Measurements from ENCODE around the gene TMEM86B.
"Not testable (repeated sequence)": the region's sequence is repeated elsewhere in the genome, so short reads cannot be mapped to it uniquely, and the experiment has no call there.

The TMEM86B gene

GRCh38 chr19:55241935-55242464 lies 13.4 kb upstream of the TMEM86B start:
- DNase-seq (ENCODE audit: low read depth): no peak

- no peak for DNase-seq (ENCODE audit: low read depth)
Observed at GRCh38 chr19:55241143-55241934, 12.8 kb upstream of the TMEM86B start.

GRCh38 chr19:55240713-55241020 lies 12.1 kb upstream of the TMEM86B start:
- DNase-seq (ENCODE audit: low read depth): no peak

- no peak for DNase-seq (ENCODE audit: low read depth)
Observed at GRCh38 chr19:55239004-55239403, 10.4 kb upstream of the TMEM86B start.

- DNase-seq (ENCODE audit: low read depth): no peak
Observed at GRCh38 chr19:55238030-55238429, 9.5 kb upstream of the TMEM86B start.

GRCh38 chr19:55232986-55233385 lies 4.4 kb upstream of the TMEM86B start:
- DNase-seq (ENCODE audit: low read depth): no peak

- no peak for DNase-seq (ENCODE audit: low read depth)
Observed at GRCh38 chr19:55232286-55232602, 3.7 kb upstream of the TMEM86B start.

- no peak for DNase-seq (ENCODE audit: low read depth)
Observed at GRCh38 chr19:55231391-55232285, 3.1 kb upstream of the TMEM86B start.

GRCh38 chr19:55230780-55231179 lies 2.2 kb upstream of the TMEM86B start:
- no peak for DNase-seq (ENCODE audit: low read depth)

- DNase-seq (ENCODE audit: low read depth): no peak
Observed at GRCh38 chr19:55230329-55230728, 1.8 kb upstream of the TMEM86B start.

- no peak for DNase-seq (ENCODE audit: low read depth)
Observed at GRCh38 chr19:55229789-55230182, 1.2 kb upstream of the TMEM86B start.

- DNase-seq (ENCODE audit: low read depth): no peak
Observed at GRCh38 chr19:55229145-55229788, 704 bp upstream of the TMEM86B start.

- no peak for DNase-seq (ENCODE audit: low read depth)
Observed at GRCh38 chr19:55228015-55228391, 560 bp downstream of the TMEM86B start.

GRCh38 chr19:55227241-55228014 lies 1.1 kb downstream of the TMEM86B start:
- DNase-seq (ENCODE audit: low read depth): no peak

GRCh38 chr19:55226788-55227187 lies 1.8 kb downstream of the TMEM86B start:
- DNase-seq (ENCODE audit: low read depth): no peak

GRCh38 chr19:55226273-55226672 lies 2.3 kb downstream of the TMEM86B start:
- DNase-seq (ENCODE audit: low read depth): no peak

- DNase-seq (ENCODE audit: low read depth): no peak
Observed at GRCh38 chr19:55225415-55225958, 3.1 kb downstream of the TMEM86B start.

- not testable (repeated sequence) for DNase-seq (ENCODE audit: low read depth)
Observed at GRCh38 chr19:55224679-55225414, 3.7 kb downstream of the TMEM86B start.

GRCh38 chr19:55224038-55224665 lies 4.4 kb downstream of the TMEM86B start:
- DNase-seq (ENCODE audit: low read depth): no peak

GRCh38 chr19:55223291-55224037 lies 5.1 kb downstream of the TMEM86B start:
- no peak for DNase-seq (ENCODE audit: low read depth)

Data from stimulated activated CD8-positive, alpha-beta memory T cell treated with anti-CD3 and anti-CD28 coated beads, Interleukin-12 subunit alpha, Interleukin-12 subunit beta, amount 100 ng/mL, for 1 hour (primary cell).